B cell (primary cell): ENCODE results near the gene RAD9A. TPM values are rescaled to one million over a fixed set of nuclear protein-coding genes. Genes with fewer than 3 reads are reported as not detected.

Experiments used
- ATAC-seq: fragments of 200-7000 bp; cut with Tn5 transposase; one replicate; pipeline ENCODE4 v1.10.0; 2021; ENCODE audit warnings: low read depth, mild to moderate bottlenecking, moderate number of reproducible peaks, moderate library complexity
- CTCF ChIA-PET: fragments of 350-600 bp; sonication (Branson Sonifier 250); formaldehyde crosslinking; loops from one replicate; lab custom pipeline; 2021; ENCODE audit warnings: antibody characterized with exemption, inconsistent platforms; lab: Charles Lee
- POLR2A ChIA-PET: fragments of 350-600 bp; sonication (Branson Sonifier 250); formaldehyde crosslinking; loops from one replicate; lab custom pipeline; 2021; ENCODE audit warnings: antibody characterized with exemption; lab: Charles Lee
- DNase-seq: peaks from one replicate; pipeline ENCODE4 v3.0.0; 2013
- H2AFZ ChIP-seq: 2 replicates; pipeline ENCODE4 v1.6.1; 2012; ENCODE audit warnings: mild to moderate bottlenecking, low read depth, low read length; ENCODE audit not compliant: insufficient read depth, poor library complexity, severe bottlenecking
- H3K27ac ChIP-seq, 2 donors: 1 replicate in 1 of 2; 2 replicates in 1 of 2; pipeline ENCODE4 v1.5.1; 2012 to 2013; ENCODE audit warnings: low read length in 2 of 2, mild to moderate bottlenecking in 2 of 2, moderate library complexity in 1 of 2
- H3K27me3 ChIP-seq, 4 experiments: fragments of 200-600 bp in 1 of 4; sonication (generic) in 1 of 4; replicated peaks in 1 of 4; 1 replicate in 2 of 4; 2 replicates in 2 of 4; pipeline versions ENCODE4 v1.6.1 to v1.7.0; 2013 to 2016; ENCODE audit warnings: low read length in 3 of 4, mild to moderate bottlenecking in 2 of 4, mixed read lengths in 1 of 4, moderate library complexity in 1 of 4; ENCODE audit not compliant: insufficient read depth in 4 of 4, control insufficient read depth in 3 of 4; ENCODE audit errors: control extremely low read depth in 1 of 4
- H3K36me3 ChIP-seq, 2 experiments: replicated peaks in 1 of 2; 1 replicate in 1 of 2; 2 replicates in 1 of 2; pipeline versions ENCODE4 v1.6.1 to v1.7.1; 2013; ENCODE audit warnings: low read length in 1 of 2; ENCODE audit not compliant: insufficient read depth in 2 of 2, control insufficient read depth in 1 of 2; ENCODE audit errors: control extremely low read depth in 1 of 2, extremely low read depth in 1 of 2
- H3K4me1 ChIP-seq, 2 donors: fragments of 200-600 bp in 1 of 2; sonication (generic) in 1 of 2; 1 replicate in 1 of 2; 2 replicates in 1 of 2; pipeline versions ENCODE4 v1.5.1 to v1.6.1; 2013 to 2017; ENCODE audit warnings: low read length in 2 of 2; ENCODE audit not compliant: control insufficient read depth in 2 of 2, insufficient read depth in 2 of 2
- H3K4me2 ChIP-seq: replicated peaks from 2 replicates; pipeline ENCODE3; 2012; ENCODE audit warnings: mild to moderate bottlenecking, low read depth, low read length; ENCODE audit not compliant: poor library complexity, severe bottlenecking
- H3K4me3 ChIP-seq, 5 experiments: fragments of 200-600 bp in 1 of 5; sonication (generic) in 1 of 5; 1 replicate in 3 of 5; 2 replicates in 2 of 5; pipeline versions ENCODE4 v1.5.1 to v1.7.0; 2011 to 2016; ENCODE audit warnings: low read length in 4 of 5, mild to moderate bottlenecking in 4 of 5, low read depth in 2 of 5, control low read depth in 1 of 5, moderate library complexity in 1 of 5; ENCODE audit not compliant: insufficient read depth in 1 of 5; ENCODE audit errors: control extremely low read depth in 1 of 5, extremely low read depth in 1 of 5
- H3K79me2 ChIP-seq: fragments of 200-600 bp; sonication (generic); one replicate; pipeline ENCODE4 v1.6.0; 2016; ENCODE audit warnings: low read length; ENCODE audit not compliant: control insufficient read depth, insufficient read depth
- H3K9ac ChIP-seq: fragments of 200-600 bp; sonication (generic); 2 replicates; pipeline ENCODE4 v1.6.1; 2017; ENCODE audit warnings: mild to moderate bottlenecking, low read length, moderate library complexity
- H3K9me3 ChIP-seq, 3 donors: one replicate each; pipeline versions ENCODE4 v1.6.1 to v1.7.1; 2013; ENCODE audit warnings: low read length in 2 of 3; ENCODE audit not compliant: control insufficient read depth in 2 of 3, insufficient read depth in 1 of 3; ENCODE audit errors: control extremely low read depth in 1 of 3
- H4K20me1 ChIP-seq: 2 replicates; pipeline ENCODE4 v1.6.0; 2012; ENCODE audit warnings: mild to moderate bottlenecking, low read length; ENCODE audit not compliant: insufficient read depth, control insufficient read depth, poor library complexity, severe bottlenecking
- H3K27ac Mint-ChIP-seq: one replicate; pipeline ENCODE4 v1.8.0; 2021; ENCODE audit warnings: mixed read lengths
- H3K27me3 Mint-ChIP-seq: one replicate; pipeline ENCODE4 v1.8.0; 2021; ENCODE audit warnings: mixed read lengths
- H3K4me1 Mint-ChIP-seq: one replicate; pipeline ENCODE4 v1.8.0; 2021; ENCODE audit warnings: mixed read lengths
- H3K4me3 Mint-ChIP-seq: one replicate; pipeline ENCODE4 v1.8.0; 2021; ENCODE audit warnings: mixed read lengths
- H3K9me3 Mint-ChIP-seq: one replicate; pipeline ENCODE4 v1.8.0; 2022; ENCODE audit warnings: mixed read lengths; ENCODE audit not compliant: insufficient read depth
- CTCF ChIP-seq: fragments of 200-600 bp; IDR thresholded peaks from one replicate; pipeline ENCODE4 v1.8.0; 2022; ENCODE audit warnings: antibody characterized with exemption, mild to moderate bottlenecking
- EZH2 ChIP-seq: IDR thresholded peaks from 2 replicates; pipeline ENCODE4 v1.6.1; 2012; ENCODE audit warnings: borderline replicate concordance, low read depth, mild to moderate bottlenecking, moderate library complexity, low read length; ENCODE audit not compliant: insufficient read depth, poor library complexity, severe bottlenecking
- WGBS: methylation state at CpG from one replicate; pipeline ENCODE4 v1.1.5; 2013; ENCODE audit warnings: missing lambda C conversion rate; ENCODE audit not compliant: insufficient coverage; 5-methylcytosine and 5-hydroxymethylcytosine counted together
- intact Hi-C: fragments of 100-400 bp; cut with micrococcal nuclease; formaldehyde crosslinking; loops from one replicate; pipeline ENCODE4 v1.10.0; 2022
- polyA plus RNA-seq: library from polyadenylated mRNA; depleted of rRNA; stranded (reverse); fragments of >200 nt; gene quantifications from 2 replicates; pipeline ENCODE4 v1.2.3, GENCODE V29; 2012
- total RNA-seq, 2 donors: library from RNA; stranded (reverse); fragments of 120-200 nt in 1 of 2; gene quantifications; 1 replicate in 1 of 2; 2 replicates in 1 of 2; pipeline versions ENCODE4 v1.2.3 to v1.2.4, GENCODE V29; 2013 to 2022

The RAD9A gene
- total and polyA plus RNA-seq, 2 donors (not counting 1 experiment from before 2014, with no cell fraction given) = 50.6 to 76.8 TPM

- peak overlapping the region; percentile 64 for H3K4me3 Mint-ChIP-seq
- H4K20me1 ChIP-seq = peaks cover 12% of the 10 kb centered on the region
- H3K4me1 ChIP-seq = peaks cover 54 to 63% of the 10 kb centered on the region in 2 donors
- H3K9me3 Mint-ChIP-seq = no peaks in the 10 kb centered on the region
- H3K9ac ChIP-seq = peak overlapping the region; percentile 9
- ATAC-seq = no peak
- peak overlapping the region; percentile 100 for H3K27ac Mint-ChIP-seq
- intact Hi-C loops = loop anchor here (10.0 kb wide), 1 partner anchor 448 kb away; no protein-coding TSS in a partner anchor
- peak overlapping the region in 1 of 5 experiments; percentile 18 for H3K4me3 ChIP-seq
- peak overlapping the region; percentile 94 to 96 for H3K27ac ChIP-seq
- H3K9me3 ChIP-seq = no peaks in the 10 kb centered on the region
- H3K79me2 ChIP-seq = peaks cover 64% of the 10 kb centered on the region
- peak overlapping the region; percentile 47 for H2AFZ ChIP-seq
- 36% methylated on average over 3 of the region's 4 CpGs for WGBS
- peak overlapping the region; percentile 97 for H3K4me2 ChIP-seq
- no peaks in the 10 kb centered on the region for H3K27me3 ChIP-seq
- H3K4me1 Mint-ChIP-seq = peaks cover 73% of the 10 kb centered on the region
- peaks cover 0 to 4% of the 10 kb centered on the region in 2 experiments for H3K36me3 ChIP-seq
- no peak for DNase-seq
- POLR2A ChIA-PET = interaction anchor here (0.5 to 9.0 kb wide), 7 partner anchors 10 to 1938 kb away, joined by 3 to 323 read pairs (median 6); partner anchors contain the start of genes CLCF1 and RAD9A
- CTCF ChIA-PET = interaction anchor here (0.8 to 42.2 kb wide), 14 partner anchors 2 to 205 kb away, joined by 3 to 2379 read pairs (median 4); partner anchors contain the start of genes CDK2AP2, CLCF1, PITPNM1 and POLD4
- TF ChIP-seq EZH2 (no peak), CTCF (no peak)
- H3K27me3 Mint-ChIP-seq = no peaks in the 10 kb centered on the region
Measured at GRCh38 chr11:67356387-67356863, 35.4 kb upstream of the RAD9A start.
